ENCODE data around the gene DUSP1.

The DUSP1 gene

GRCh38 chr5:172762214-172763119 is 8.5 kb downstream of the DUSP1 start:
- no peaks in the 10 kb centered on the region for H3K36me3 ChIP-seq (ENCODE audit: control insufficient read depth, insufficient read depth, low read length)
- no peak for TF ChIP-seq CTCF (IDR thresholded peaks at IDR 0.05; ENCODE audit: insufficient read depth, low read length, poor library complexity, severe bottlenecking)
- H3K27me3 ChIP-seq (replicated peaks; ENCODE audit: control insufficient read depth, insufficient read depth, low read length): no peaks in the 10 kb centered on the region; the same call in 1 of the 2 replicates
- H3K4me3 ChIP-seq (replicated peaks; ENCODE audit: low read depth, low read length): no peak overlapping the region
- DNase-seq (ENCODE audit: extremely low read depth, insufficient read length): no peak

GRCh38 chr5:172760959-172761358 is 10.0 kb downstream of the DUSP1 start:
- no peak for DNase-seq (ENCODE audit: extremely low read depth, insufficient read length)
- Histone ChIP-seq H3K4me3 (replicated peaks; ENCODE audit: low read depth, low read length) (no peak overlapping the region), H3K36me3 (ENCODE audit: control insufficient read depth, insufficient read depth, low read length) (no peaks in the 10 kb centered on the region), H3K27me3 (replicated peaks; ENCODE audit: control insufficient read depth, insufficient read depth, low read length) (no peaks in the 10 kb centered on the region; the same call in 1 of the 2 replicates)
- TF ChIP-seq CTCF (IDR thresholded peaks at IDR 0.05; ENCODE audit: insufficient read depth, low read length, poor library complexity, severe bottlenecking): no peak

- H3K36me3 ChIP-seq (ENCODE audit: control insufficient read depth, insufficient read depth, low read length): no peaks in the 10 kb centered on the region
- no peak for TF ChIP-seq CTCF (IDR thresholded peaks at IDR 0.05; ENCODE audit: insufficient read depth, low read length, poor library complexity, severe bottlenecking)
- no peak for DNase-seq (ENCODE audit: extremely low read depth, insufficient read length)
- H3K27me3 ChIP-seq (replicated peaks; ENCODE audit: control insufficient read depth, insufficient read depth, low read length): no peaks in the 10 kb centered on the region; the same call in 1 of the 2 replicates
- no peak overlapping the region for H3K4me3 ChIP-seq (replicated peaks; ENCODE audit: low read depth, low read length)
Observed at GRCh38 chr5:172760136-172760535, 10.9 kb downstream of the DUSP1 start.

GRCh38 chr5:172758834-172759149 is 12.2 kb downstream of the DUSP1 start:
- no peak for TF ChIP-seq CTCF (IDR thresholded peaks at IDR 0.05; ENCODE audit: insufficient read depth, low read length, poor library complexity, severe bottlenecking)
- no peak for DNase-seq (ENCODE audit: extremely low read depth, insufficient read length)
- Histone ChIP-seq H3K27me3 (replicated peaks; ENCODE audit: control insufficient read depth, insufficient read depth, low read length) (no peaks in the 10 kb centered on the region; the same call in 1 of the 2 replicates), H3K36me3 (ENCODE audit: control insufficient read depth, insufficient read depth, low read length) (no peaks in the 10 kb centered on the region), H3K4me3 (replicated peaks; ENCODE audit: low read depth, low read length) (no peak overlapping the region)

GRCh38 chr5:172758077-172758833 is 12.7 kb downstream of the DUSP1 start:
- H3K27me3 ChIP-seq (replicated peaks; ENCODE audit: control insufficient read depth, insufficient read depth, low read length): no peaks in the 10 kb centered on the region; the same call in 1 of the 2 replicates
- no peak overlapping the region for H3K4me3 ChIP-seq (replicated peaks; ENCODE audit: low read depth, low read length)
- no peak for DNase-seq (ENCODE audit: extremely low read depth, insufficient read length)
- TF ChIP-seq CTCF (IDR thresholded peaks at IDR 0.05; ENCODE audit: insufficient read depth, low read length, poor library complexity, severe bottlenecking): no peak
- no peaks in the 10 kb centered on the region for H3K36me3 ChIP-seq (ENCODE audit: control insufficient read depth, insufficient read depth, low read length)

All from GM06990 (cell line).